DMS 273 (cell line): ENCODE data around the gene NUDT3.

ENCODE experiments used
- DNase-seq: peaks from one replicate; lab custom pipeline; 2025; ENCODE audit not compliant: unreplicated experiment; lab: John Stamatoyannopoulos, UW

NUDT3 gene

GRCh38 chr6:34241351-34242215 lies 150.9 kb downstream of the NUDT3 start:
- no peak for DNase-seq

GRCh38 chr6:34240329-34241248 lies 151.9 kb downstream of the NUDT3 start:
- no peak for DNase-seq

GRCh38 chr6:34239893-34240292 lies 152.6 kb downstream of the NUDT3 start:
- no peak for DNase-seq

GRCh38 chr6:34239500-34239825 lies 153.0 kb downstream of the NUDT3 start:
- DNase-seq: no peak

GRCh38 chr6:34238585-34239499 lies 153.6 kb downstream of the NUDT3 start:
- peak; percentile 76 for DNase-seq

- peak; percentile 94 for DNase-seq
These were observed 154.5 kb downstream of the NUDT3 start for GRCh38 chr6:34237722-34238584.

- peak; percentile 78 for DNase-seq
These were observed 155.2 kb downstream of the NUDT3 start for GRCh38 chr6:34237316-34237721.

- peak; percentile 97 for DNase-seq
These were observed 155.8 kb downstream of the NUDT3 start, which contains the start of gene HMGA1 for GRCh38 chr6:34236443-34237315. Gene HMGA1, plus strand, starts transcription at chr6:34236873. Its CDS starts 3,908 bp downstream, at chr6:34240781.

GRCh38 chr6:34236131-34236442 lies 156.4 kb downstream of the NUDT3 start:
- peak; percentile 51 for DNase-seq

GRCh38 chr6:34235307-34236130 lies 156.9 kb downstream of the NUDT3 start:
- DNase-seq: no peak

GRCh38 chr6:34234667-34235306 lies 157.7 kb downstream of the NUDT3 start:
- no peak for DNase-seq

- no peak for DNase-seq
These were observed 158.6 kb downstream of the NUDT3 start for GRCh38 chr6:34233867-34234266.

GRCh38 chr6:34232901-34233300 lies 159.6 kb downstream of the NUDT3 start:
- DNase-seq: no peak

- DNase-seq: no peak
These were observed 160.7 kb downstream of the NUDT3 start for GRCh38 chr6:34231566-34232336.

GRCh38 chr6:34230653-34231371 lies 161.7 kb downstream of the NUDT3 start:
- no peak for DNase-seq

- no peak for DNase-seq
These were observed 162.6 kb downstream of the NUDT3 start for GRCh38 chr6:34229877-34230276.
